Gastrocnemius medialis (tissue), 4 donors: ENCODE measurements around the gene APBB3.

Source experiments
- CTCF ChIP-seq, 5 experiments: fragments of 450-650 bp in 3 of 5; fragments of 200-600 bp in 2 of 5; sonication (generic) in 2 of 5; IDR thresholded peaks in 4 of 5; conservative IDR thresholded peaks in 1 of 5; 1 replicate in 4 of 5; 2 replicates in 1 of 5; pipeline ENCODE4 v1.5.1; 2016 to 2019; ENCODE audit warnings: antibody characterized with exemption in 5 of 5, mild to moderate bottlenecking in 3 of 5, moderate library complexity in 3 of 5
- POLR2A ChIP-seq, 2 donors: fragments of 450-650 bp; IDR thresholded peaks; one replicate each; pipeline ENCODE4 v1.6.1; 2017; ENCODE audit warnings: antibody characterized with exemption in 2 of 2, mild to moderate bottlenecking in 2 of 2, moderate library complexity in 2 of 2

- TF ChIP-seq CTCF (IDR thresholded peaks at IDR 0.05 in 4 of 5, conservative IDR thresholded peaks at IDR 0.05 in 1 of 5) = no peak
- TF ChIP-seq POLR2A (IDR thresholded peaks at IDR 0.05) = no peak
Observed at GRCh38 chr5:140567136-140567818, 2.9 kb upstream of the APBB3 start.
